GM12891 (cell line): ENCODE measurements around the gene MYCBPAP.

Experiments used
- DNase-seq: peaks from one replicate; pipeline ENCODE4 v3.0.0; 2011; ENCODE audit warnings: low spot score; ENCODE audit not compliant: insufficient read length
- FAIRE-seq: peaks from 2 replicates; lab custom pipeline; 2011; peaks lifted over from hg19 to GRCh38; lab: Jason Lieb, UNC
- PAX5 ChIP-seq: IDR thresholded peaks from 2 replicates; pipeline ENCODE4 v1.6.1; 2011; ENCODE audit warnings: low read length, moderate library complexity, mild to moderate bottlenecking; ENCODE audit not compliant: insufficient read depth, severe bottlenecking
- POLR2A ChIP-seq: IDR thresholded peaks from 2 replicates; pipeline ENCODE4 v1.6.1; 2011; ENCODE audit warnings: low read depth, low read length, control low read depth
- POLR2AphosphoS5 ChIP-seq: IDR thresholded peaks from 2 replicates; pipeline ENCODE4 v1.6.1; 2011; ENCODE audit warnings: low read depth, low read length, control low read depth
- POU2F2 ChIP-seq: IDR thresholded peaks from 2 replicates; pipeline ENCODE4 v1.6.1; 2011; ENCODE audit warnings: low read depth, mild to moderate bottlenecking, control low read depth, low read length, moderate library complexity
- SPI1 ChIP-seq: IDR thresholded peaks from 2 replicates; pipeline ENCODE4 v1.6.1; 2011; ENCODE audit warnings: low read depth, low read length, control low read depth
- TAF1 ChIP-seq: IDR thresholded peaks from 2 replicates; pipeline ENCODE4 v1.6.1; 2011; ENCODE audit warnings: low read depth, low read length, control low read depth

Gene MYCBPAP

DNA sequence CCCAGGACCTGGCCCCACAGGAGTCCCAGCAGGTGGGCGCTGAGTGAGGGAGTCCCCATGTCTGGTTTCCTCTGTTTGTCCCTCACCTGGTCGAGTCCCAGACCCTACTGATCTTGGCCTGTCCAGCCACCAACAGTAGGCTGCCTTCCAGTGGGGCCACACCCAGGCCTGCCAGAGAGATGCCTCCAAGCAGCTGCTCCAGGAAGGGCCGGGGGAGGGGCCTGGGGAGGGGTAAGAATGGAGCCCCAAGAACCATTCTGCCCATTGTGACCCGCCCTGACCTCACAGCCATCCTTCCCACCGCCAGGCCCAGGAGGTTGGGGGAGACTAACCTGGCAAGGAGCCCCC lies 39.5 kb downstream of the MYCBPAP start:
- TF ChIP-seq POLR2A (no peak), PAX5 (no peak), POLR2AphosphoS5 (no peak), TAF1 (no peak), POU2F2 (no peak), SPI1 (no peak)
- DNase-seq = no peak
- FAIRE-seq = peak; percentile 28

DNA sequence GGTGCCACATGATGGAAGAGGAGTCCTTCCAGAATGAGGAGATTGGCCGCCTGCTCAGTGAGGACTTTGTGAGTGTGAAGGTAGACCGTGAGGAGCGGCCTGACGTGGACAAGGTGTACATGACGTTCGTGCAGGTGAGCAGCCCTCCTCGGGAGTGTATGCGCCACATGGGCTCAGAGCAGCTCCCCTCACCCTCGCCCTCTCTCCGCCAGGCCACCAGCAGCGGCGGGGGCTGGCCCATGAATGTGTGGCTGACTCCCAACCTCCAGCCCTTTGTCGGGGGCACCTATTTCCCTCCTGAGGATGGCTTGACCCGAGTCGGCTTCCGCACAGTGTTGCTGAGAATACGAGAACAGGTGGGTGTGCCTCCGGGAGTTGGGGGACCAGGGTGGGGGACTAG lies 40.6 kb downstream of the MYCBPAP start:
- no peak for FAIRE-seq
- TF ChIP-seq POLR2AphosphoS5 = no peak
- no peak for TF ChIP-seq POU2F2
- no peak for TF ChIP-seq PAX5
- TF ChIP-seq TAF1 = no peak
- TF ChIP-seq SPI1 = no peak
- TF ChIP-seq POLR2A = no peak
- DNase-seq = no peak

DNA sequence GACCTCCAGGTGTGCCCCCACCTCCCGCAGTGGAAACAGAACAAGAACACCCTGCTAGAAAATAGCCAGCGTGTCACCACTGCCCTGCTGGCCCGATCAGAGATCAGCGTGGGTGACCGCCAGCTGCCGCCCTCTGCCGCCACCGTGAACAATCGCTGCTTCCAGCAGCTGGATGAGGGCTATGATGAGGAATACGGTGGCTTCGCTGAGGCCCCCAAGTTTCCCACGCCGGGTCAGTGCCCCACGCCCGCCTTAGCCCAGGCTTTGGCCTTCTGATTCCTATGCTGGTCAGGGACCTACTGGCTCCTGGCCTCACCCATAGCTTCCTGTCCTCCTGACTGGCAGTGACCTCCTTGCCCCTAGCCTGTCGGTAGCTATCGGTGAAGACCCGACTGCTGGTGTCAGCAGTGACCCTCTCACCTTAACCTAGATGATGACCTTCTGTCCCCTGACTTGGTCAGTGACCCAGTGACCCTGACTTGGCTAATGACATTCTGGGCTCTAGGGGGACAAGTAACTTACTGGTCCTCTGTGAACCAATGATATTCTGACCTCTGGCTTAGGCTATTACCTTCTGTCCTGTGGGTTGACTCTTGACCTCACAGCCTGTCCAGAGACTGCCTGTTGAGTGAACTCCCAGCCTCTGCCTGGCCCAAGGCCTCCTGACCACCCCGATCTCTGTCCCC lies 41.2 kb downstream of the MYCBPAP start:
- FAIRE-seq (no peak), DNase-seq (no peak)
- no peak for TF ChIP-seq TAF1

- TF ChIP-seq SPI1 (no peak), POLR2A (no peak), POU2F2 (no peak), PAX5 (no peak), TAF1 (no peak)
- no peak for FAIRE-seq
- DNase-seq = no peak
These were observed 41.7 kb downstream of the MYCBPAP start for GRCh38 chr17:50549969-50550368.

DNA sequence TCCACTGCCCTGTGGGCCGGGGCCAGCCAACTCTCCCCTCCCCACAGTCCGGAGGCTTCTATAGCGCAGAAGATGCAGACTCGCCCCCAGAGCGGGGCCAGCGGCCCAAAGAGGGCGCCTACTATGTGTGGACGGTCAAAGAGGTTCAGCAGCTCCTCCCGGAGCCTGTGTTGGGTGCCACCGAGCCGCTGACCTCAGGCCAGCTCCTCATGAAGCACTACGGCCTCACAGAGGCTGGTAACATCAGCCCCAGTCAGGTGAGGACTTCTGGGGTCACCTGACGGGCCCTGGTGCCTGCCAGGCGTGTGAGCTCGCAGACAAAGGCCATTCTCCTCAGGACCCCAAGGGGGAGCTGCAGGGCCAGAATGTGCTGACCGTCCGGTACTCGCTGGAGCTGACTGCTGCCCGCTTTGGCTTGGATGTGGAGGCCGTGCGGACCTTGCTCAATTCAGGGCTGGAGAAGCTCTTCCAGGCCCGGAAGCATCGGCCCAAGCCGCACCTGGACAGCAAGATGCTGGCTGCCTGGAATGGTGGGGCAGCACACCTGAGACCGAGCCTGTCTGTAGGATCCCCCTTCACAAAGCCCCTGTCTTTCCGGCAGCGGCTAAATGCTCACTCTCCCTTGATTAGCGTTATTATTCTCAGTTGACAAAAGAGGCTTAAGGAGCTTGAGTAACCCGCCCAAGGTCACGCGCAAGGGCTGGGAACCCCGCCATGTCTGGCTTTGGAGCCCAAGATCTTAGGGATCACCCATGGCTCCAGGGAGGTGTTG lies 42.6 kb downstream of the MYCBPAP start:
- DNase-seq (no peak), FAIRE-seq (no peak)
- TF ChIP-seq PAX5 (no peak), POLR2A (no peak), TAF1 (no peak), SPI1 (no peak), POU2F2 (no peak), POLR2AphosphoS5 (no peak)

- no peak for FAIRE-seq
- no peak for TF ChIP-seq POU2F2
- no peak for TF ChIP-seq SPI1
- TF ChIP-seq PAX5 = no peak
- no peak for TF ChIP-seq TAF1
- TF ChIP-seq POLR2A = no peak
- TF ChIP-seq POLR2AphosphoS5 = no peak
- no peak for DNase-seq
These were observed 43.2 kb downstream of the MYCBPAP start for GRCh38 chr17:50551433-50551815.

- FAIRE-seq = no peak
- no peak for DNase-seq
- TF ChIP-seq PAX5 (no peak), POLR2A (no peak), TAF1 (no peak), POLR2AphosphoS5 (no peak), POU2F2 (no peak), SPI1 (no peak)
These were observed 43.6 kb downstream of the MYCBPAP start for GRCh38 chr17:50551884-50552283.

DNA sequence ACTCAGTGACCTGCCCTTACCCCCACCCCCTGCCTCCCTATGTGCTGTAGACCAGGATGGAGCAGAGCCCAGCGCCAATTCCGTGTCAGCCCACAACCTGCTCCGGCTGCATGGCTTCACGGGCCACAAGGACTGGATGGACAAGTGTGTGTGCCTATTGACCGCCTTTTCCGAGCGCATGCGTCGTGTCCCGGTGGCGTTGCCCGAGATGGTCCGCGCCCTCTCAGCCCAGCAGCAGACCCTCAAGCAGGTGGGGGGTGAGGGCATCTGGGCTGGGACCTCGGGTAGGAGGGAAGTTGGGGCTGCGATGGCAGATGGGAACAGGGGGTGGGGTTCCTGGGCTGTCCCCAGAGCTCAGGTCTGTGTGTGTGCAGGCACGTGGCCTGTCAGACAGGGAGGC lies 46.0 kb downstream of the MYCBPAP start:
- TF ChIP-seq POU2F2 (no peak), POLR2AphosphoS5 (no peak), POLR2A (no peak), SPI1 (no peak), PAX5 (no peak), TAF1 (no peak)
- no peak for FAIRE-seq
- DNase-seq = no peak

GRCh38 chr17:50556803-50557202 lies 48.6 kb downstream of the MYCBPAP start:
- no peak for FAIRE-seq
- DNase-seq = no peak
- TF ChIP-seq POLR2A = no peak
- TF ChIP-seq TAF1 = no peak
- TF ChIP-seq PAX5 = no peak
- no peak for TF ChIP-seq POLR2AphosphoS5
- TF ChIP-seq SPI1 = no peak
- no peak for TF ChIP-seq POU2F2
